ENCODE results near the gene SPRR1B.
"Not testable (repeated sequence)": the region's sequence is repeated elsewhere in the genome, so short reads cannot be mapped to it uniquely, and the experiment has no call there.

SPRR1B gene

DNA sequence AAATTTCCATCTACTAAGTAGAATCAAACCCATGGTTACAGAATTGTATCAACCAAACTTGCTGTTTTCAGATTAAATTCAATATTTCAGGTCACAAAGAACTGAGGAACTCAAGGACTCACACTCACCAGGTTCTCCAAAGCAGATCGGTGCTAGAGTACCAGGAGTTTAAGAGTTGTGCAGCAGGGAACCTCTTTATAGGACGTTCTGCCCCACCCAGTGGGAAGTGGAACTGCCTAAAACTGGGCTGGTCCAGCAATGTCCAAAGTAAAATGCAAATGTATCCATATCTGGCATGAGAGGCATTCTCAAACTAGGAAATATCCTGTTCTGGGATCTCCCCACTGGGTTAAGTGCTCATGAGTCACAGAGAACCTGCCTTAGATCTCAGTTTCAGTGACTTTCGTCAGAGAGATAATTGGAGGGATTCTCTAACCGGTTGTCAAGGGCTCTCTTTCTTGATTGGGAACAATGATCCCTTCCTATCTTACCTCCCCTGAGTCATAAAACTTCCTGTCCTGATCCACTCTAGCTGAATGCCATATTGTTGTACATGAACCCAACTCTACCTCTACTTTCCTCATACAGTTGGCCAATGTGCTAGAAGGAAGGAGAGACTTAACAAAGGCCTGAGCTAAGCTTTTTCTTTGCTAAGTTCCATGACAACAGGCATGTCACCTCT lies 10.1 kb downstream of the SPRR1B start, which contains the start of gene SPRR2D:
Gene SPRR2D (minus strand): TSS at position 171 of the 682 bp plus-strand sequence. CDS start 774 bp downstream, outside the sequence.
- DNase-seq = no peak

DNA sequence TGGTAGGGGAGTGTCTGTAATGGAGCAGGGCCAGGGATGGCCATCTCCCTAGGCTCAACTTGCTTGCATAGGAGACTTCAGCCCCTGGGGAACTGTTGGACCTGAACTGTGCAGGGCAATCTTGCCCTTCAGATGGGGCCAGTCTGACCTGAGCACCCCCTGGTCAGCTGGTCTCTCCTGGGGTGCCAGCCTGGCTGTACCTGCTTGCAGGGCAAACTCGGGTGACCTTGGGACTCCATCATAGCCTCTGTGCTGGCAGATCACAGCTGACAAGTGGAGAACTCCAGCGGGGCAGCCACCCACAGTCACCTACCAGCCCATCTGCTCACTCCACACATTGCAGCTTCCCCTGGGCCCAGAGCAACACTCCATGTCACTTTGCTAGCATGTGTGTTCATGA lies 18.2 kb downstream of the SPRR1B start:
- DNase-seq = no peak

DNA sequence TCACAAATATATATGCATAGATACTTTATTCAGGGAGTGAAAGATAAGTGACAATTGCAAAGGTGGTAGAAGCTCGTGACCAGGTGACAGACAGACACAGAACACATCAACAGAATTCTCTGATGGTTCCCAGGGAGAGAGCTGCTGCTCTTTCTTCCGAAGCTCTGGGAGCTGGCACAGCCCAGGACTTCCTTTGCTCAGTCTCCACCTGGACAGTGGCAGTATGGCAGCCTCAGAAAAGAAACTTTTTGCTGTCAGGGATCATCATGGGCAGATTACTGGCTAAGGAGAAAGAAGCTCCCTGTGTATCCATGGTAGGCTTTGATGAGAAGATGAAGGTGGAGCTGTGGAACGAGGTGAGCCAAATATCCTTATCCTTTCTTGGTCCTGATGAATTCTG lies 25.1 kb downstream of the SPRR1B start:
- DNase-seq = not testable (repeated sequence)

DNA sequence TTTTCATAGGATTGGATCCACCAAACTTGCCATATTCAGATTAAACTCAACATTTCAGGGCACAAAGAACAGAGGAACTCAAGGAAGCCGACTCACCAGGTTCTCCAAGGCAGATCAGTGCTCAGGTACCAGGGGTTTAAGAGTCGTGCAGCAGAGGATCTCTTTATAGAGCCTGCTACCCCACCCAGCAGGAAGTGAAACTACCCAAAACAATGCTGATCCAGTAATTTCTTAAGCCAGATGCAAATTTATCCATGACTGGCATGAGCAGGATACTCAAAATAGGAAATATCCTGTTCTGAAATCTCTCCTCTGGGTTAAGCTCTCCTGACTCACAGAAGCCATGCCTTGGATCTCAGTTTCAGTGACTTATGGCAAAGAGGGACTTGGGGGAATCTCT lies 26.4 kb downstream of the SPRR1B start, which contains the start of gene SPRR2A:
Gene SPRR2A (minus strand): TSS at position 138 of the 400 bp plus-strand sequence. CDS start 777 bp downstream, outside the sequence.
- DNase-seq = peak; percentile 2

DNA sequence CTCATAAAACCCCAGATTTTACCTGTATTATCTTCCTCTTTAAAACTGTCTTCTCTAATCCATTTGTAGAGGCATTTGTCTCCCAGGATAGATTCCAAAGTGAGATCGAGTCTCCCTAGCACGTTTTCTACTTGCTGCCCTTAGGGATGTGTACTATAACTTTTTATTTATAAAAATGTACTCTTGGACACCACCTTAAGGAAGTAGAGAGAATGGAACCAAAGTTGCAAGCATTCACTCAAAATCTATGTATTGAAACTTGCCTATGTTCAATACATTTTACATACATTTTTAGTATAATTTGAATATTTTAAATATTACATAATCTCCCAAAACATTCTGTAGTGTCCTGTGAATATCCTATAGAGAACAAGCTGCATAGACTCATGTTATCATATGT lies 27.2 kb downstream of the SPRR1B start:
- no peak for DNase-seq

DNA sequence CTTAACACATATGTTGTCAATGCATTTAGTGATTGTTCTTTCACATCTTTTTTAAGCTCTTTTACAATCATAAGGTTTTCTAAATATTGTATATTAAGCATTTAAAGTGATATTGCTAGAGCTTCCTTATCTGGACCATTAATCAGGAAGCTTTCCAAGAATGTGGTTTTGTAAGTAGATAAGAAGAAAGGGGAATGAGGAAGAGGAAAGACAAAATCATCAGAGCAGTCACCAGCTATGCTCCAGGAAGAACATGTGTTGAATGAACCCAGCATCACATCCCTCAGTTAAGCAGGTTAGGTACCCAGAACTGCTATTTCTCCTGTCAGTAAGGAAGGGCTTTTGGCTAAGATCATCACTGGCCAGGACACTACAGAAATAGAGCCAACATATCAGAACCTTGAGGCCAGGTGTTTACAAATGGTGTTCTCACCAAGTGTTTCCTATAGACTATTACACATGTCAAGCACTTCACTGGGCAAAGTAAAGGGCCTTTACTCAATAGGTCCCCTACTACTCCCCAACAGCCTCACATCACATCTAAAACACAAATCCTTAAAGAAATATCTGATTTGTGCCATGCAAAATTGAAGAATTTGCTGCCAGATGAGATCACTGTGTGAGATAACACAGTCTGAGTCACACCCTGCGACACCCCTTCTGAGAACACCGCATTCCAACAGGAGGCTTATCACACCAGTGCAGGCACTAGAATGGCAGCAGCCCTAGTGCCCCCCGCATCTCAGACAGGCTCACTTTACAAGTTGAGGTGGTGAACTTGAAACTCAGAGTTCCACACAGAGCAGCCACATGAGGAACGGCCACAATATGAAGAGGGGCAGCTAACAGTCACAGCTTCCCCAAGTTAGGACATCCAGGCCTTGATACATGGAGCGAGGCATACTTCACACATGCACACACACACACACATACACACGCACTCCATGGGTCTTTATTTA lies 28.1 kb downstream of the SPRR1B start:
- no peak for DNase-seq

DNA sequence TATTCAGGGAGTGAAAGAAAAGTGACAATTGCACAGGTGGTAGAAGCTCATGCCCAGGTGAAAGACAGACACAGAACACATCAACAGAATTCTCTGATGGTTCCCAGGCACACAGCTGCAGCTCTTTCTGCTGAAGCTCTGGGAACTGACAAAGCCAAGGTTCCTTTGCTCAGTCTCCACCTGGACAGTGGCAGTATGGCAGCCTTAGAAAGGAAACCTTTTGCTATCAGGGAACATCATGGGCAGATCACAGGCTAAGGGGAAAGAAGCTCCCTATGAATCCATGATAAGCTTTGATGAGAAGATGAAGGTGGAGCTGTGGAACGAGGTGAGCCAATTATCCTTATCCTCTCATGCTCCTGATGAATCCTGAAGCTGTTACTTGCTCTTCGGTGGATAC lies 39.2 kb downstream of the SPRR1B start:
- DNase-seq = no peak

DNA sequence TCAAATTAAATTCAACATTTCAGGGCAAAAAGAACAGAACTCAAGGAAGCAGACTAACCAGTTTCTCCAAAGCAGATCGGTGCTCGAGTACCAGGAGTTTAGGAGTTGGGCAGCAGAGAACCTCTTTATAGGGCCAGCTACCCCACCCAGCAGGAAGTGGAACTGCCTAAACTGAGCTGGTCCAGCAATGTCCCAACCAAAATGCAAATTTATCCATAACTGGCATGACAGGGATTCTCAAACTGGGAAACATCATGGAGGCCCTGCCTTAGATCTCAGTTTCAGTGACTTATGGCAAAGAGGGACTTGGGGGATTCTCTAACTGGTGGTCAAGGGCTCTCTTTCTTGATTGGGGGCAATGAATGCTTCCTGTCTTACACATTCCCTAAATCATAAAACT lies 40.5 kb downstream of the SPRR1B start, which contains the start of gene SPRR2B:
Gene SPRR2B (minus strand): TSS at position 101 of the 400 bp plus-strand sequence. CDS start 772 bp downstream, outside the sequence.
- no peak for DNase-seq

DNA sequence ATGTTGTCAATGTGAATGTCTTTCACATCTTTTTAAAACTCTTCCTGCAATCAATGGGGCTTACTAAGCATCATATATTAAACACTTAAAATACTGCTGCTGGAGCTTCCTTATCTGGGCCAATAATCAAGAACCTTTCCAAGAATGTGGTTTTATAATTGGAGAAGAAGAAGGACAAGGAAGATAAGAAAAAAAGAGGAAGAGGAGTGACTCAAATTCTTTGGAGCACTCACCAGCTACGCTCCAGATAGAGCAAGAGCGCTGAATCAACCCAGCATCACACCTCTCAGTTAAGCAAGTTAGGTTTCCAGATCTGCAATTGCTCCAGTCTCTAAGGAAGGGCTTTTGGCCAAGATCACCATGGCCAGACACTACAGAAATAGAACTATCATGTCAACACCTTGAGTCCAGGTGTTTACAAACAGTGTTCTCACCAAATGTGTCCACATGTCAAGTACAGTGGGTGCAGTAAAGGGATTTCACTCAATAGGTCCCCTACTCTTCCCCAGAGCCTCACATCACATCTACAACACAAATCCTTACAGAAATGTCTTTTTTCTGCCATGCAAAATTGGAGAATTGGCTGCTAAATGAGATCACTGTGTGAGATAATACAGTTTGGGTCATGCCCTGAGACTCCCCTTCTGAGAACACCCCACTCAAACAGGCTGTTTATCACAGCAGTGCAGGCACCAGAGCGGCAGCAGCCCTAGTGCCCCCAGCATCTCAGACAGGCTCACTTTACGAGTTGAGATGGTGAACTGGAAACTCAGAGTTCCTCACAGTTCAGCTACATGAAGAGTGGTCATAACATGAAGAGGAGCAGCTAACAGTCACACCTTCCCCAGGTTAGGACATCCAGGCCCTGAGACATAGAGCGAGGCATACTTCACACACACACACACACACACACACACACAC lies 42.1 kb downstream of the SPRR1B start:
- no peak for DNase-seq

DNA sequence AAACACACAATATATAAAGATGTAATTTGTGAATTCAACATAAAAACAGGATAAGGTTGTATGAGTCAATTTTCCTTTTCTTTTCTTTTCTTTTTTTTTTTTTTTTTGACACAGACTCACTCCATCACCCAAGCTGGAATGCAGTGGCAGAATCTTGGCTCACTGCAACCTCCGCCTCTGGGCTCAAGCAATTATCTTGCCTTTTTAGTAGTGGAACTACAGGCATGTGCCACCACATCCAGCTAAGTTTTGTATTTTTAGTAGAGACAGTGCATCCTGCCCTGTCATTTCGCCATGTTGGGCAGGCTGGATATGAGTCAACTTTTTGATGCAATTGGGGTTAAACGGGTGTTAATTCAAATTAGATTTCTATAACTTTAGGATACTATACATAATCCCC lies 50.7 kb downstream of the SPRR1B start:
- no peak for DNase-seq
